SK-N-SH (cell line): ENCODE results near the gene MOV10L1. TPM values are rescaled to one million over a fixed set of nuclear protein-coding genes. Genes with fewer than 3 reads are reported as not detected.

Experiments
- CTCF ChIA-PET: fragments of 300-600, 350-600 bp; formaldehyde crosslinking; extraction: SDS; loops from one replicate; lab custom pipeline; 2021; lab: Yijun Ruan, JAX
- POLR2A ChIA-PET: fragments of 350-600 bp; sonication (Branson Sonifier 250); formaldehyde crosslinking; extraction: SDS; loops from one replicate; lab custom pipeline; 2020; ENCODE audit warnings: antibody characterized with exemption, inconsistent platforms; lab: Yijun Ruan, JAX
- DNase-seq: peaks from one replicate; pipeline ENCODE4 v3.0.0; 2012
- H2AFZ ChIP-seq: fragments of 200-600 bp; sonication (generic); 2 replicates; pipeline ENCODE4 v1.8.1; 2016; ENCODE audit warnings: antibody characterized with exemption, mild to moderate bottlenecking, low read depth
- H3F3A ChIP-seq: fragments of 200-600 bp; sonication (generic); replicated peaks from 2 replicates; pipeline ENCODE3; 2016; ENCODE audit warnings: antibody characterized with exemption, mild to moderate bottlenecking; ENCODE audit not compliant: insufficient read depth
- H3K27ac ChIP-seq, 2 experiments: fragments of 200-500 bp in 1 of 2; fragments of 200-600 bp in 1 of 2; sonication (Bioruptor generic) in 1 of 2; sonication (generic), shearing (Covaris generic) in 1 of 2; 2 replicates each; pipeline versions ENCODE4 v1.5.1 to v1.6.1; 2014 to 2016; ENCODE audit warnings: low read depth in 2 of 2, inconsistent platforms in 1 of 2, low read length in 1 of 2, mild to moderate bottlenecking in 1 of 2, mixed read lengths in 1 of 2
- H3K27me3 ChIP-seq: fragments of 200-600 bp; sonication (generic), shearing (Covaris generic); 2 replicates; pipeline ENCODE4 v1.6.1; 2016; ENCODE audit warnings: mixed run types; ENCODE audit not compliant: insufficient read depth
- H3K36me3 ChIP-seq, 2 experiments: fragments of 200-500 bp in 1 of 2; fragments of 200-600 bp in 1 of 2; sonication (Bioruptor generic) in 1 of 2; sonication (generic) in 1 of 2; replicated peaks in 1 of 2; 2 replicates each; pipeline versions ENCODE3 to v1.5.1; 2014 to 2016; ENCODE audit warnings: low read length in 1 of 2, mild to moderate bottlenecking in 1 of 2; ENCODE audit not compliant: insufficient read depth in 2 of 2, control insufficient read depth in 1 of 2
- H3K4me1 ChIP-seq, 2 experiments: fragments of 200-500 bp in 1 of 2; fragments of 200-600 bp in 1 of 2; sonication (Bioruptor generic) in 1 of 2; sonication (generic), shearing (Covaris generic) in 1 of 2; 2 replicates each; pipeline versions ENCODE4 v1.5.1 to v1.6.1; 2014 to 2016; ENCODE audit warnings: low read depth in 1 of 2, low read length in 1 of 2, mixed run types in 1 of 2; ENCODE audit not compliant: insufficient read depth in 2 of 2, control insufficient read depth in 1 of 2
- H3K4me2 ChIP-seq: fragments of 200-600 bp; sonication (generic), shearing (Covaris generic); 2 replicates; pipeline ENCODE4 v1.6.1; 2017; ENCODE audit warnings: mixed run types
- H3K4me3 ChIP-seq, 2 experiments: fragments of 200-500 bp in 1 of 2; fragments of 200-600 bp in 1 of 2; sonication (Bioruptor generic) in 1 of 2; sonication (generic), shearing (Covaris generic) in 1 of 2; 2 replicates each; pipeline versions ENCODE4 v1.5.1 to v1.8.1; 2014 to 2016; ENCODE audit warnings: low read depth in 2 of 2, inconsistent platforms in 1 of 2, low read length in 1 of 2, mild to moderate bottlenecking in 1 of 2, mixed read lengths in 1 of 2, moderate library complexity in 1 of 2
- H3K79me2 ChIP-seq: fragments of 200-600 bp; sonication (generic); 2 replicates; pipeline ENCODE4 v1.8.1; 2017; ENCODE audit warnings: mild to moderate bottlenecking; ENCODE audit not compliant: insufficient read depth
- H3K9ac ChIP-seq: fragments of 200-600 bp; sonication (generic); 2 replicates; pipeline ENCODE4 v1.6.1; 2017; ENCODE audit warnings: mixed run types
- H3K9me2 ChIP-seq: fragments of 200-600 bp; sonication (generic); 2 replicates; pipeline ENCODE4 v1.6.1; 2017; ENCODE audit warnings: mixed run types
- H3K9me3 ChIP-seq: fragments of 200-600 bp; sonication (generic); 2 replicates; pipeline ENCODE4 v1.6.1; 2017; ENCODE audit warnings: mixed run types, mild to moderate bottlenecking, moderate library complexity
- H4K20me1 ChIP-seq: fragments of 200-600 bp; sonication (generic); 2 replicates; pipeline ENCODE4 v1.6.1; 2017; ENCODE audit warnings: mild to moderate bottlenecking, mixed run types; ENCODE audit not compliant: insufficient read depth
- ELF1 ChIP-seq: IDR thresholded peaks from 2 replicates; pipeline ENCODE4 v1.4.0; 2012
- FOXM1 ChIP-seq: IDR thresholded peaks from 2 replicates; pipeline ENCODE4 v1.4.0; 2012; ENCODE audit warnings: low read depth, mild to moderate bottlenecking
- MEF2A ChIP-seq: IDR thresholded peaks from 2 replicates; pipeline ENCODE4 v1.4.0; 2012; ENCODE audit warnings: low read depth, borderline replicate concordance
- REST ChIP-seq: IDR thresholded peaks from 2 replicates; pipeline ENCODE4 v1.6.1; 2012; ENCODE audit warnings: mild to moderate bottlenecking, low read depth, low read length, moderate library complexity
- RXRA ChIP-seq: IDR thresholded peaks from 2 replicates; pipeline ENCODE4 v1.4.0; 2012; ENCODE audit warnings: low read depth, mild to moderate bottlenecking, borderline replicate concordance
- SMC3 ChIP-seq: IDR thresholded peaks from 2 replicates; pipeline ENCODE4 v1.6.1; 2012; ENCODE audit warnings: low read depth, low read length, improper control_type of control experiment
- TAF1 ChIP-seq: IDR thresholded peaks from 2 replicates; pipeline ENCODE4 v1.6.1; 2012; ENCODE audit warnings: low read depth, mild to moderate bottlenecking, low read length, moderate library complexity, borderline replicate concordance
- TCF12 ChIP-seq: IDR thresholded peaks from 2 replicates; pipeline ENCODE4 v1.4.0; 2012
- TEAD4 ChIP-seq: IDR thresholded peaks from 2 replicates; pipeline ENCODE4 v1.4.0; 2012; ENCODE audit warnings: mild to moderate bottlenecking, borderline replicate concordance; ENCODE audit not compliant: insufficient read depth
- YY1 ChIP-seq: IDR thresholded peaks from 2 replicates; pipeline ENCODE4 v1.4.0; 2012; ENCODE audit warnings: low read depth, mild to moderate bottlenecking
- WGBS: methylation state at CpG from one replicate; pipeline ENCODE4 v1.1.6; 2017; ENCODE audit warnings: low lambda C conversion rate; 5-methylcytosine and 5-hydroxymethylcytosine counted together
- polyA plus RNA-seq, 3 experiments: library from polyadenylated mRNA; depleted of rRNA; stranded (reverse); fragments of >200 nt; gene quantifications; 2 replicates each; pipeline ENCODE4 v1.2.3, GENCODE V29; 2012
- TF ChIP-seq, protein P1 (sequence below): IDR thresholded peaks from 2 replicates; pipeline ENCODE4 v1.4.0; 2012; ENCODE audit warnings: low read depth, borderline replicate concordance
- TF ChIP-seq, protein P2 (sequence below): fragments of 150-350 bp; IDR thresholded peaks from 2 replicates; pipeline ENCODE4 v1.6.1; 2017; ENCODE audit warnings: antibody characterized with exemption, low read length, low read depth, borderline replicate concordance
- TF ChIP-seq, protein P3 (sequence below): IDR thresholded peaks from 2 replicates; pipeline ENCODE4; 2012

MOV10L1 gene
- polyA plus RNA-seq, 1 of the 3 experiments (the other 2 are of a cell fraction): 2.1 TPM

- H3K27ac ChIP-seq: no peak overlapping the region
- H3K9me3 ChIP-seq: no peaks in the 10 kb centered on the region
- TF ChIP-seq MEF2A (no peak), TEAD4 (no peak), YY1 (no peak), REST (no peak), TCF12 (no peak), ELF1 (no peak), FOXM1 (no peak), RXRA (no peak)
- H3K9me2 ChIP-seq: no peaks in the 10 kb centered on the region
- H3K9ac ChIP-seq: no peak overlapping the region
- POLR2A ChIA-PET: no interaction called here
- WGBS: 67% methylated on average over 11 of the region's 11 CpGs
- CTCF ChIA-PET: no interaction called here
- no peaks in the 10 kb centered on the region for H3K4me1 ChIP-seq
- H3K27me3 ChIP-seq: no peaks in the 10 kb centered on the region
- no peak for DNase-seq
- no peak overlapping the region for H2AFZ ChIP-seq
- H4K20me1 ChIP-seq: no peaks in the 10 kb centered on the region
- H3K79me2 ChIP-seq: no peaks in the 10 kb centered on the region
- no peak overlapping the region for H3K4me3 ChIP-seq
- H3K36me3 ChIP-seq: no peaks in the 10 kb centered on the region
- H3F3A ChIP-seq: no peaks in the 10 kb centered on the region
- no peak overlapping the region for H3K4me2 ChIP-seq
Observed at GRCh38 chr22:50102946-50103345, 13.1 kb downstream of the MOV10L1 start.

DNA sequence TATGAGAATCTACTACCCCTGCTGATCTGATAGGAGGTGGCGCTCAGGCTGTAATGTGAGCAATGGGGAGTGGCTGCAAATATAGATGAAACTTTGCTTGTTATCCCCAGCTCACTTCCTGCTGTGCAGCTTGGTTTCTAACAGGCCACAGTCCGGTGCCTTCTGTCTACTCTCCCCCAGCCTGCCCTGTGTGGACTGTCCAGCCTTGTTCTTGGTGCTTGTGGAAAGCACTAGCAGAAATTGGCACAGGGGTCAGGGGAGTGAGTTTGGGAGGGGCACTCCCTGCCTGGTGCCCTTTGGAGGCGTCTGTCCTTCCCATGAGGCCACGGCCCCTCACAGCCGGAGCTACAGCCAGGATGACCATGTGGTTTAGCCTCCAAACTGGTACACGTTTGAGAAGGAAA lies 14.3 kb downstream of the MOV10L1 start:
- DNase-seq: no peak
- H3K9me2 ChIP-seq: no peaks in the 10 kb centered on the region
- H3K36me3 ChIP-seq: no peaks in the 10 kb centered on the region
- H3K79me2 ChIP-seq: no peaks in the 10 kb centered on the region
- no peaks in the 10 kb centered on the region for H3K4me1 ChIP-seq
- no peaks in the 10 kb centered on the region for H3K27me3 ChIP-seq
- H3F3A ChIP-seq: no peaks in the 10 kb centered on the region
- TF ChIP-seq, protein P1, sequence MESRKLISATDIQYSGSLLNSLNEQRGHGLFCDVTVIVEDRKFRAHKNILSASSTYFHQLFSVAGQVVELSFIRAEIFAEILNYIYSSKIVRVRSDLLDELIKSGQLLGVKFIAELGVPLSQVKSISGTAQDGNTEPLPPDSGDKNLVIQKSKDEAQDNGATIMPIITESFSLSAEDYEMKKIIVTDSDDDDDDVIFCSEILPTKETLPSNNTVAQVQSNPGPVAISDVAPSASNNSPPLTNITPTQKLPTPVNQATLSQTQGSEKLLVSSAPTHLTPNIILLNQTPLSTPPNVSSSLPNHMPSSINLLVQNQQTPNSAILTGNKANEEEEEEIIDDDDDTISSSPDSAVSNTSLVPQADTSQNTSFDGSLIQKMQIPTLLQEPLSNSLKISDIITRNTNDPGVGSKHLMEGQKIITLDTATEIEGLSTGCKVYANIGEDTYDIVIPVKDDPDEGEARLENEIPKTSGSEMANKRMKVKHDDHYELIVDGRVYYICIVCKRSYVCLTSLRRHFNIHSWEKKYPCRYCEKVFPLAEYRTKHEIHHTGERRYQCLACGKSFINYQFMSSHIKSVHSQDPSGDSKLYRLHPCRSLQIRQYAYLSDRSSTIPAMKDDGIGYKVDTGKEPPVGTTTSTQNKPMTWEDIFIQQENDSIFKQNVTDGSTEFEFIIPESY: no peak
- TF ChIP-seq, protein P2, sequence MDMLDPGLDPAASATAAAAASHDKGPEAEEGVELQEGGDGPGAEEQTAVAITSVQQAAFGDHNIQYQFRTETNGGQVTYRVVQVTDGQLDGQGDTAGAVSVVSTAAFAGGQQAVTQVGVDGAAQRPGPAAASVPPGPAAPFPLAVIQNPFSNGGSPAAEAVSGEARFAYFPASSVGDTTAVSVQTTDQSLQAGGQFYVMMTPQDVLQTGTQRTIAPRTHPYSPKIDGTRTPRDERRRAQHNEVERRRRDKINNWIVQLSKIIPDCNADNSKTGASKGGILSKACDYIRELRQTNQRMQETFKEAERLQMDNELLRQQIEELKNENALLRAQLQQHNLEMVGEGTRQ: no peak
- TF ChIP-seq TAF1 (no peak), SMC3 (no peak)
- TF ChIP-seq, protein P3, sequence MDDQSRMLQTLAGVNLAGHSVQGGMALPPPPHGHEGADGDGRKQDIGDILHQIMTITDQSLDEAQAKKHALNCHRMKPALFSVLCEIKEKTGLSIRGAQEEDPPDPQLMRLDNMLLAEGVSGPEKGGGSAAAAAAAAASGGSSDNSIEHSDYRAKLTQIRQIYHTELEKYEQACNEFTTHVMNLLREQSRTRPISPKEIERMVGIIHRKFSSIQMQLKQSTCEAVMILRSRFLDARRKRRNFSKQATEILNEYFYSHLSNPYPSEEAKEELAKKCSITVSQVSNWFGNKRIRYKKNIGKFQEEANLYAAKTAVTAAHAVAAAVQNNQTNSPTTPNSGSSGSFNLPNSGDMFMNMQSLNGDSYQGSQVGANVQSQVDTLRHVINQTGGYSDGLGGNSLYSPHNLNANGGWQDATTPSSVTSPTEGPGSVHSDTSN: no peak
- no peak overlapping the region for H3K4me3 ChIP-seq
- no peaks in the 10 kb centered on the region for H4K20me1 ChIP-seq
- POLR2A ChIA-PET: no interaction called here
- CTCF ChIA-PET: no interaction called here
- no peak overlapping the region for H3K4me2 ChIP-seq
- H3K27ac ChIP-seq: no peak overlapping the region
- 0 out of 2 replicates have a peak overlapping the region, but pooled peaks have one; percentile 72 for H2AFZ ChIP-seq
- 79% methylated on average over 6 of the region's 6 CpGs for WGBS
- no peak overlapping the region for H3K9ac ChIP-seq
- H3K9me3 ChIP-seq: no peaks in the 10 kb centered on the region
